Ovary (tissue), 9 donors: ENCODE measurements around the gene MOCS1. TPM values are rescaled to one million over a fixed set of nuclear protein-coding genes. Genes with fewer than 3 reads are reported as not detected.

Experiments
- DNase-seq, 5 donors: peaks; one replicate each; pipeline ENCODE4 v3.0.0-alpha.2; 2019 to 2020
- H3K27ac ChIP-seq, 2 donors: fragments of 200-600 bp; one replicate each; pipeline versions ENCODE4 v1.5.1 to v1.8.0; 2019 to 2022
- H3K27me3 ChIP-seq: fragments of 200-600 bp; one replicate; pipeline ENCODE4 v1.8.0; 2022
- H3K36me3 ChIP-seq: fragments of 200-600 bp; sonication (generic); one replicate; pipeline ENCODE4 v1.5.1; 2019
- H3K4me1 ChIP-seq: one replicate; pipeline ENCODE4 v1.8.1; 2013; ENCODE audit warnings: mild to moderate bottlenecking, moderate library complexity; ENCODE audit not compliant: insufficient read depth
- H3K4me3 ChIP-seq: fragments of 200-600 bp; sonication (generic); one replicate; pipeline ENCODE4 v1.5.1; 2017
- H3K9me3 ChIP-seq, 2 donors: fragments of 200-600 bp in 1 of 2; sonication (generic) in 1 of 2; one replicate each; pipeline versions ENCODE4 v1.5.1 to v1.8.1; 2013 to 2019; ENCODE audit warnings: mild to moderate bottlenecking in 1 of 2, moderate library complexity in 1 of 2
- EP300 ChIP-seq: sonication (generic); formaldehyde crosslinking; IDR thresholded peaks from one replicate; pipeline ENCODE4 v1.6.1; 2017; ENCODE audit warnings: antibody characterized with exemption
- POLR2A ChIP-seq: fragments of 450-650 bp; IDR thresholded peaks from one replicate; pipeline ENCODE4 v1.6.1; 2017; ENCODE audit warnings: antibody characterized with exemption, mild to moderate bottlenecking, moderate library complexity
- WGBS, 3 donors: extraction: QIAGEN DNeasy Blood & Tissue Kit in 1 of 3; methylation state at CpG; one replicate each; pipeline versions ENCODE4 v1.1.5 to v1.1.7; 2013 to 2017; 5-methylcytosine and 5-hydroxymethylcytosine counted together
- intact Hi-C, 4 donors: fragments of 100-400 bp; cut with DNase I; formaldehyde crosslinking; loops; one replicate each; pipeline versions ENCODE4 v1.11.0 to v1.15.1; 2022 to 2023
- polyA plus RNA-seq, 2 donors: library from polyadenylated mRNA; stranded (reverse); fragments of 200-250 nt in 1 of 2; fragments of 350-450 nt in 1 of 2; fragmentation: Illumina TruSeq in 1 of 2; extraction: RNeasy Lipid Tissue Mini Kit (QIAGEN cat#74804) in 1 of 2; gene quantifications; one replicate each; pipeline ENCODE4 v1.2.3, GENCODE V29; 2013 to 2014
- total RNA-seq, 7 donors: library from RNA; depleted of rRNA in 2 of 7; stranded (reverse); fragments of >200 nt in 2 of 7; fragmentation: NEBNext Ultra II Directional in 3 of 7; extraction: Animal tissue kit (Norgen Biotek cat#: 25700) in 3 of 7; gene quantifications; one replicate each; pipeline versions ENCODE4 v1.1.0 to v1.2.4, GENCODE V29; 2016 to 2023
- TF ChIP-seq, protein P1 (sequence below), 3 donors: fragments of 450-650 bp in 2 of 3; fragments of 200-600 bp in 1 of 3; IDR thresholded peaks; one replicate each; pipeline versions ENCODE4 v1.5.1 to v1.8.0; 2016 to 2022; ENCODE audit warnings: antibody characterized with exemption in 3 of 3, mild to moderate bottlenecking in 1 of 3
- donor health status: DM: no; HTN: no; CAD: no; lungs with moderate emphysema.
- donor health status: DM: no; HTN: no; CAD: no.
- donor health status: Bipolar disorder and iron deficiency.
- donor health status: DM: yes; HTN: yes; CAD: no.
- donor health status: DM: no; HTN: no; CAD: no.
- donor health status: DM: yes; HTN: yes; CAD: no.

Gene MOCS1
- total and polyA plus RNA-seq, 9 donors: 10.9 to 21.8 (median 16.7) TPM

DNA sequence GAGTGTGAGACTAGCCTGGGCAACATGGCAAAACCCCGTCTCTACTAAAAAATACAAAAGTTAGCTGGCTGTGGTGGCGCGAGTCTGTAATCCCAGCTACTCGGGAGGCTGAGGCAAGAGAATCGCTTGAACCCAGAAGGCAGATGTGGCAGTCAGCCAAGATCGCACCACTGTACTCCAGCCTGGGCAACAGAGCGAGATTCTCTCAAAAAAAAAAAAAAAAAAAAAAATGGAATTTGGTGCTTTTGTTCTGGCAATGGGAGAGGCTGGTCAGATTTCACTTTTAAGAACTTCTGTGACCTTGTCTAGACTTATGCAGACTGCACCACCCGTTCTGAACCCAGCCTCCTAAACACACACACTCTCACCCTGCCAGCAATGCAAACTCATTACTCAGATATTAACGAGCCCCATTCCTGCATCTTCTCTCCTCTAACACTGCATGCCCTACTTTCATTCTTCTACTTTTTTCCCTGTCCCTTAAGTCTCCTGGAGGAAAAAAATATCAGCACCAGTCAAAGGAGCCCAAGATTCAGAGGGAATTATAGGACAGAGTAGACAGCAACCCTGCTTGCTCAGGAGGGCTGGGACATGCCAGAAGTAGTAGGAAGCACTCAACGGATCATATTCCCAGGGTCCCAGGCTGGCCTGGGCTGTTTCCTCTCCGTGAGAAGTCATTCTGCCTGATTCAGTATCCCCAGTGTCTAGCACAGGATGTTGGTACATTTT, 4.4 kb downstream of the MOCS1 start:
- Histone ChIP-seq H3K27me3 (no peaks in the 10 kb centered on the region), H3K4me3 (no peak overlapping the region), H3K27ac (no peak overlapping the region), H3K4me1 (peaks cover 4% of the 10 kb centered on the region), H3K36me3 (no peaks in the 10 kb centered on the region), H3K9me3 (no peaks in the 10 kb centered on the region)
- DNase-seq: no peak
- TF ChIP-seq EP300 (no peak), POLR2A (no peak)
- TF ChIP-seq, protein P1, sequence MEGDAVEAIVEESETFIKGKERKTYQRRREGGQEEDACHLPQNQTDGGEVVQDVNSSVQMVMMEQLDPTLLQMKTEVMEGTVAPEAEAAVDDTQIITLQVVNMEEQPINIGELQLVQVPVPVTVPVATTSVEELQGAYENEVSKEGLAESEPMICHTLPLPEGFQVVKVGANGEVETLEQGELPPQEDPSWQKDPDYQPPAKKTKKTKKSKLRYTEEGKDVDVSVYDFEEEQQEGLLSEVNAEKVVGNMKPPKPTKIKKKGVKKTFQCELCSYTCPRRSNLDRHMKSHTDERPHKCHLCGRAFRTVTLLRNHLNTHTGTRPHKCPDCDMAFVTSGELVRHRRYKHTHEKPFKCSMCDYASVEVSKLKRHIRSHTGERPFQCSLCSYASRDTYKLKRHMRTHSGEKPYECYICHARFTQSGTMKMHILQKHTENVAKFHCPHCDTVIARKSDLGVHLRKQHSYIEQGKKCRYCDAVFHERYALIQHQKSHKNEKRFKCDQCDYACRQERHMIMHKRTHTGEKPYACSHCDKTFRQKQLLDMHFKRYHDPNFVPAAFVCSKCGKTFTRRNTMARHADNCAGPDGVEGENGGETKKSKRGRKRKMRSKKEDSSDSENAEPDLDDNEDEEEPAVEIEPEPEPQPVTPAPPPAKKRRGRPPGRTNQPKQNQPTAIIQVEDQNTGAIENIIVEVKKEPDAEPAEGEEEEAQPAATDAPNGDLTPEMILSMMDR (IDR thresholded peaks at IDR 0.05): no peak
- 58 to 63% (median 61%) methylated on average over 11 of the region's 11 CpGs for WGBS, 3 donors
- intact Hi-C loops: no loop called here

DNA sequence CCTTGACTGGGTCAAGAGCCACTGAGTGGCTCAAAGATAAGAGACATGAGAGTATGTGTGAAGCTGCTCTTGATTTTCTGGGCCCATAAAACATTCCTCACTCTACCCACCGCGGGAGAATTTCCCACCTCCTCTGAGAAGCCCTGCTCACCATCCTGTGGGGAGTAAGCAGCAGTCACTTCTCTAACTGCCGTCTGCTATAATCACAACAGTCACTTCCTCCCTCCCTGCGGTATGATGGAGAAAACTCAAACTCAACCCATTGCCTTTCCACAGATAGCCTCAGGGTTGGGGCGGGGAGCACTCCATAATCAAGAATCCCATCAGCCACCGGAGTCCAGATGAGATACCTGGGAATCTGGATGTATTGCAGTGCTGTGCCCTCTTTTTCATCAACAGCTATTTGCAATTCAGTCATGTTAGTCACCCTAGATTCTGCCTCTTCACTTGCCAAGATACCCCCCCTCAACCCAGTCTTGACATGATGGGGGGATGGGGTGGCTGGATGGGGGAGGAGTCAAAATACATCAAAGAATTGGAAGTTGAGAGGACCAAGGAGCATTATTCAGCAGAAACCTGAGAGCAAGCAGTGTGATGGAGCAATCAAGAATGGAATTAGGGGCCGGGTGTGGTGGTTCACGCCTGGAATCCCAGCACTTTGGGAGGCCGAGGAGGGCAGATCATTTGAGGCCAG, 5.1 kb downstream of the MOCS1 start:
- Histone ChIP-seq H3K27me3 (no peaks in the 10 kb centered on the region), H3K9me3 (no peaks in the 10 kb centered on the region), H3K4me3 (no peak overlapping the region), H3K27ac (no peak overlapping the region), H3K4me1 (peaks cover 4% of the 10 kb centered on the region), H3K36me3 (no peaks in the 10 kb centered on the region)
- TF ChIP-seq POLR2A: no peak
- TF ChIP-seq, protein P1 (IDR thresholded peaks at IDR 0.05): no peak
- no peak for TF ChIP-seq EP300
- 66 to 75% (median 72%) methylated on average over 9 of the region's 9 CpGs for WGBS, 3 donors
- intact Hi-C loops: no loop called here
- no peak for DNase-seq

DNA sequence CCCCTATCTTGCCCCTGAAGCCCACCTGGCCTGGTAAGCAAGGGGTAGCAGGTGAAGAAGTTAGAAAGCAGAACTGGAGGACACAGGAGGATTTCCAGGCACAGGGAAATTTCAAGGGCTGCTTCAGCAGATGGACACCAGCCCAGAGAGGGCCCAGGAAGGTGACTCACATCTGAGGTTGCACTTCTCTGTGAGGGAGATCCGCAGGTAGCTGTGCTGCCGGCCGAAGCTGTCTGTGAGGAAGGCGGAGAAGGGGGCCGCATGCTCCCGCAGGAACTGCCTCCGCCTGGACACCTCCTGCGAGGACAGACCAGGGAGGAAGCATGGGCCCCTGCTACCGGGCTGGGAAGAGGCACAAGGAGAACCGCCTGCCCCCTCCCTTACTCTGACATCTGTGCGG, 7.1 kb downstream of the MOCS1 start:
- no peaks in the 10 kb centered on the region for H3K9me3 ChIP-seq
- 82 to 87% (median 84%) methylated on average over 10 to 11 of the region's 11 CpGs for WGBS, 3 donors
- H3K36me3 ChIP-seq: no peaks in the 10 kb centered on the region
- H3K27me3 ChIP-seq: no peaks in the 10 kb centered on the region
- no peak for DNase-seq
- no peak for TF ChIP-seq EP300
- TF ChIP-seq, protein P1 (IDR thresholded peaks at IDR 0.05): no peak
- no peak for TF ChIP-seq POLR2A
- intact Hi-C loops: no loop called here
- H3K4me1 ChIP-seq: no peaks in the 10 kb centered on the region
- H3K27ac ChIP-seq: no peak overlapping the region
- H3K4me3 ChIP-seq: no peak overlapping the region

GRCh38 chr6:39926668-39927067, 7.6 kb downstream of the MOCS1 start:
- Histone ChIP-seq H3K27me3 (no peaks in the 10 kb centered on the region), H3K27ac (no peak overlapping the region), H3K4me1 (no peaks in the 10 kb centered on the region), H3K9me3 (no peaks in the 10 kb centered on the region), H3K4me3 (no peak overlapping the region), H3K36me3 (no peaks in the 10 kb centered on the region)
- 73 to 90% (median 81%) methylated on average over 3 of the region's 3 CpGs for WGBS, 3 donors
- TF ChIP-seq EP300: no peak
- TF ChIP-seq, protein P1 (IDR thresholded peaks at IDR 0.05): no peak
- no peak for TF ChIP-seq POLR2A
- intact Hi-C loops: no loop called here
- no peak for DNase-seq
